ENCODE data around the gene ARHGAP18.
A peak's percentile ranks its signal among the peaks of the same experiment; 100 is the strongest.

Gene ARHGAP18
- total RNA-seq = 47.8 to 401 (median 259) reads per million in 18 experiments

- DNase-seq = peak; percentile 95
Observed at GRCh38 chr6:129709769-129710449, at the start of gene ARHGAP18. TSS of gene ARHGAP18 (minus strand) at chr6:129710177. CDS start at chr6:129710136, 41 bp downstream.

- no peak for DNase-seq
Observed at GRCh38 chr6:129755787-129756186, 45.8 kb upstream of the ARHGAP18 start.

- no peak for DNase-seq
Observed at GRCh38 chr6:129754750-129755149, 44.8 kb upstream of the ARHGAP18 start.

GRCh38 chr6:129753422-129753821 lies 43.4 kb upstream of the ARHGAP18 start:
- peak; percentile 81 to 90 for DNase-seq

- no peak for DNase-seq
Observed at GRCh38 chr6:129751384-129751783, 41.4 kb upstream of the ARHGAP18 start.

GRCh38 chr6:129750360-129750759 lies 40.4 kb upstream of the ARHGAP18 start:
- DNase-seq = no peak

GRCh38 chr6:129749749-129750120 lies 39.8 kb upstream of the ARHGAP18 start:
- DNase-seq = peak; percentile 51 to 78

- no peak for DNase-seq
Observed at GRCh38 chr6:129748901-129749748, 39.1 kb upstream of the ARHGAP18 start.

- peak; percentile 53 for DNase-seq
Observed at GRCh38 chr6:129748212-129748900, 38.4 kb upstream of the ARHGAP18 start.

GRCh38 chr6:129747588-129748112 lies 37.7 kb upstream of the ARHGAP18 start:
- DNase-seq = no peak

GRCh38 chr6:129744880-129745237 lies 34.9 kb upstream of the ARHGAP18 start:
- no peak for DNase-seq

- no peak for DNase-seq
Observed at GRCh38 chr6:129744201-129744879, 34.4 kb upstream of the ARHGAP18 start.

- DNase-seq = no peak
Observed at GRCh38 chr6:129740013-129740412, 30.0 kb upstream of the ARHGAP18 start.

GRCh38 chr6:129736105-129736504 lies 26.1 kb upstream of the ARHGAP18 start:
- no peak for DNase-seq

GRCh38 chr6:129733290-129733689 lies 23.3 kb upstream of the ARHGAP18 start:
- DNase-seq = no peak

GRCh38 chr6:129732542-129732941 lies 22.6 kb upstream of the ARHGAP18 start:
- no peak for DNase-seq

- DNase-seq = no peak
Observed at GRCh38 chr6:129732034-129732433, 22.1 kb upstream of the ARHGAP18 start.

GRCh38 chr6:129731428-129731827 lies 21.5 kb upstream of the ARHGAP18 start:
- DNase-seq = no peak

GRCh38 chr6:129730477-129731165 lies 20.6 kb upstream of the ARHGAP18 start:
- DNase-seq = peak; percentile 41 to 49

GRCh38 chr6:129726650-129727049 lies 16.7 kb upstream of the ARHGAP18 start:
- DNase-seq = no peak

- DNase-seq = no peak
Observed at GRCh38 chr6:129725341-129725740, 15.4 kb upstream of the ARHGAP18 start.

- DNase-seq = no peak
Observed at GRCh38 chr6:129719692-129720091, 9.7 kb upstream of the ARHGAP18 start.
